Mesenteric fat pad (tissue), 1 donor: ENCODE data around the gene HYCC1. TPM values are rescaled to one million over a fixed set of nuclear protein-coding genes. Genes with fewer than 3 reads are reported as not detected.
"Not testable (repeated sequence)": the region's sequence is repeated elsewhere in the genome, so short reads cannot be mapped to it uniquely, and the experiment has no call there.

Source experiments
- DNase-seq: peaks from one replicate; pipeline ENCODE4 v3.0.0-alpha.2; 2020; ENCODE audit warnings: low spot score
- total RNA-seq: library from RNA; stranded (reverse); fragmentation: NEBNext Ultra II Directional; extraction: Animal tissue kit (Norgen Biotek cat#: 25700); gene quantifications from one replicate; pipeline ENCODE4 v1.2.1, GENCODE V29; 2021
- donor health status: DM: yes; HTN: yes; CAD: no.

Gene HYCC1
- total RNA-seq, 1 donor from 2014 or later, result 70.5 TPM

DNA sequence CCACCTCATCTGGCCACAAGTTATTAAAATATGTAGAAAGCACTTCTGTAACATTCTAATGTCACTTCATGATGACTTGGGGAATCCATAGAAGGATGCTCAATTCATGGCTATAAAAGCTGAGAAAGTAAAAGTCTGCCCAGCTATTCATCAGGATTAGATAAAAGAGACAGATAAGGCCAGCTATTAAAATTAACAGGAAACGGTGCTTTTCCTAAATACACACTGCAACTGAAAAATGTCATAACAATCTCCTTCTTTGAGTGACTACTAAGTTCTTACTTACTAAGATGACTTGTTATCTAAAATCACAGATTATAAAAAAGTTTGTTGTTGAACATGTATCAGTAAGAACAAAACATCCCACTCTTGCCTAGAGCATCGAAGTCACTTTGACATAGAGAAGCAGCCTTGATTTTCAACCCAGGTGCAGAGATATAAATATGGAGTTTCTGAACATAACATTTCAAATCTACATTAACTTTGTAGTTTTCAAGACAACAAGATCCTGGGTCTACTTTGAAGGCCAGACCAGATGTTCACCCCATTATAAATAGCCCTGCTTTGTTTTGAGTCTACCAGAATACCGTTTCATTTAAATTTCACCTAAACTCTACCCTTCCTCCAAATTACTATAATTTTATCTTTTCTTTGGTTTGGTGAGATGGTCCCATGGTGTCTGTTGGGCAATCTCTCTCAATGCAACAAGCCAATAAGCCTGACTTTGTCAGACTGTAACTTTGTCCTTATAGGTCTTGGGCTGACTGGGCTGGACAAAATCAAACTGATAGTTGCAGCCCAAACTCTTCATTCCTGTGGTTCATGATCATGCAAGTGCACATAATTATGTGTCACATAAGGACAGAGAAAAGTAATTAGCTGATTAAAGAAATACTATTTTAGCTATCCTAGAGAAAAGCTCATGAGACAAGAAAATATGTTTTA is 24.0 kb downstream of the HYCC1 start:
- DNase-seq, result no peak

DNA sequence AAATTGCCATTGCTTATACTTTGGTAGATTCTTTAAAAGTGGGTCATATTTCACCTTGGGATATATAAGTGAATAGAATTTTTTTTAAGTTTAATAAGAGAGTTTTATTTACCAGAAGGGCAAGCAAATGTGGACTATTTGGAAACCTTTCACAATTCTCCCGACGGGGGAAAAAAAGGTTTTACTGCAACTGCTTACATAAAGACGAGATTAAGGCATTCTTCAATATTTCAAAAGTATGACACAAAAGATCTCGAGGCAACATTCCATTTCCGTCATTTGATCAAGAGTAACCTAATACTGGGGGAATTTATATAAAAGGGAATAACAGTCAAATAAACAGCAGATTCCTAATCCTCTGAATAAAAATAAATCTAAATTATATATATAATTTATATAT is 28.5 kb downstream of the HYCC1 start:
- no peak for DNase-seq

DNA sequence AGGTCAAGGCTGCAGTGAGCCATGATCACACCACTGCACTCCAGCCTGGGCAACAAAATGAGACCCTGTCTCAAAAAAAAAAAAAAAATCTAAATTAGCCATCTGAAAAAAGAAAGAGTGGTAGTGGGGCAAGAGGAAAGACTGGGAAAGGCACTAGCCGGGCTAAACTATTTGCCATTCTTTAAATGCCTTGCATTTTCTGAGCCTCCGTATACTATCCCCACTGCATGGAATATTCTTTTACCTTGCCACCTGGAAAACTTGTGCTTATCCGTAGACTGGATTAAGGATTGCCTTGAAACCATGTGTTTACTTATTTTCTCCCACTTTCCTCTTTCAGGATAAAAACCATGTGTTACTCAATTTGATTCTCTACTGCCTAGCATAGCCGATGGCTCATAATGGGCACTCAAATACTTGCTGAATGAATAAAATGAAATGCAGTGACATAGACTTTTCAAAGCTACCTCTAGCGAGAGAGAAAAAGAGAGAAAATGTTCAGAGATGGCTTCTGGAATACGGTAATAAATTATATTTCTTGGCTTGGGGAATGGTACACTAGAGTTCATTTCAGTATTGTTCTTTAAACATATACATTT is 30.6 kb downstream of the HYCC1 start:
- DNase-seq, result no peak

DNA sequence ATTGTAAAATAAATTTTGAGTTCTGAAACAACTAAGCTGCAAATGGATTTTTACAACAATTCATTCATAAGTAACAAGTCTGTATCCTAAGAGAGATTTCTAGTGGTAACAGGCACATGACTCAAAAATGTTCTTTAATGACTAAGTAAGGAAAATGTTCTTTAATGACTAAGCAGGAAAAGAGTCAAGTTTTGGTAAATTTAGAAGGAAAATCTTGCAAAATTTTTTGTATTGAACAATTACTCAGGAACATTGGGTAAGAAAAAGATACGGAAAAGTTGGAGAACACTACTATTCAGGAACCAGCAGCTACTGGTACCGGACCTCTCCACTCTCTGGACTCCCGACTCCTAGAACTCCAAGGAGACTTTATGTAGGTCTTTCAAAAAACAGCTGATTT is 33.5 kb downstream of the HYCC1 start:
- DNase-seq, result no peak

DNA sequence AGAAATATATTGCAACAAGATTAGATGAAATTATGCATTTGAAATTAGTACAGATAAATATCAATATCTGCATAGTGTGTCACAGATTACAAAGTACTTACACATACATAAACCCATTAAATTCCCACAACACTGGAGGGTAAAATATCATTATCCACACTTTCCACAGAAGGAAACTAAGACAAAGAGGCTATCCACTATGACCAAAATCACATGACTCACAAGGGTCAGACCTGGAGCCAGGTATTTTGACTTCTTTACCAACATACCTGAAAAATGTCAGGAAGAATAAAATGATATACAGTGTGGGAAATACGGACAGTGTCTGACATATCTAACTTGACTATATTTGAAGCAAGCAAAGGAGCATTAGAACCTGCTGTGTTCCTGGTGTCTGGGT is 34.1 kb downstream of the HYCC1 start:
- no peak for DNase-seq

DNA sequence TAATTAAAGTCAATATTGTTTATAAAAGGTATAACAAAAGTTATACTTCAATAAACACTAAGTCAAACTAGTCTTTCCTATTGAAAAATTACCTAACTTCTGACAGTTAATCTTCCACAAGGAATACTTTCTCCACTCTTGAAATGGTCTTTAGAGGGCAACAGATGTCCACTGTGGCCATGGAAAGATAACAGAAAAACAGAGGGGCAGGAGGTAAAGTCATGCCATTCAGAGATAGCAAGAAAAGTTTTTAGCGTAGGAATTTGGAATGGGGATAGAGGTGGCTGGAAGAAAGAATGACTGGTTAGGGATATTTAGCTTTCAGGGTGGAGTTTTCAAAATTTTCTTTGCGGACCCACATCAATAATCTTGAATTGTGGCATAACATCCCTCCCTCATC is 34.7 kb downstream of the HYCC1 start:
- DNase-seq, result no peak

DNA sequence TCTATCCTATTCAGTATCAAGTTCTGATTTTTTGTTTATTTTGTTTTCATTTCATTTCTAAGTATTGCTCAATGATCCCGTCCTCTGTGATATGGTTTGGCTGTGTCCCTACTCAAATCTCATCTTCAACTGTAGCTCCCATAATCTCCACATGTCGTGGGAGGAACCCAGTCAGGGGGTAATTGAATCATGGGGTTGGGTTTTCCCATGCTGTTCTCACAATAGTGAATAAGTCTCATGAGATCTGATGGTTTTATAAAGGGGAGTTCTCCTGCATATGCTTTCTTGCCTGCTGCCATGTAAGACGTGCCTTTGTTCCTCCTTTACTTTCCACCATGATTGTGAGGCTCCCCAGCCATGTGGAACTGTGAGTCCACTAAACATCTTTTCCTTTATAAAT is 39.3 kb downstream of the HYCC1 start:
- DNase-seq, result not testable (repeated sequence)

DNA sequence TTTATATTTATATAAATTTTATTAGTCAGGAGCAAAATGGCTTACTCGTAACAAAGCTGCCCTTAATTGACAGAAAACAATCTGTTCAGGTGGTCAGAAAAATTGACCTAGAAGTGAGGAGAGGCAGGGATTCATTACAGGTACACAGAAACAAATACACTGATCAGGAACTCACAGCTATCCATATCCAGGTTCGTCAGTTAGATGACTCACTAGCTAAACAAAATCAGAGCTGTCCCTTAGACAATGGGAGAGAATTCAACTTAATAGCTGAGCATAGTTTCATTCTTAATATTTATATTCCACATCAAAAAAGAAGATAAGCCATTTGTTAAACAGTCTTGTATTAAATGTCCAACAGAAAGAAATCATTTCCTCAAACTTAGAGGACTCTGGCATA is 41.7 kb downstream of the HYCC1 start:
- DNase-seq, result no peak

DNA sequence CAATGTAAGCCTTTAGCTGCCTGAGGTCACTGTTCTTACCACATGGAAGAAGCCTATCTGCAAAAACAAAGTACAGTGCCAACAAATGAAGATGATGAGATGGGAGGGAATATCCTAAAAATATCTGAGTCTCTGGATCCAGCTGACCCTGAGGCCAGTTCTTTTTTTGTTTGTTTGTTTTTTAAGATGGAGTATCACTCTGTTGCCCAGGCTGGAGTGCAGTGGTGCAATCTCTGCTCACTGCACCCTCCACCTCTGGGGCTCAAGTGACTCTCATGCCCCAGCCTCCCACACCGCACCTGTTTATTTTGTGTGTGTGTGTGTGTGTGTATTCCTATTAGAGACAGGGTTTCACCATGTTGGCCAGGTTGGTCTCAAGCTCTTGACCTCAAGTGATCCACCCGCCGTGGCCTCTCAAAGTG is 44.9 kb downstream of the HYCC1 start:
- DNase-seq, result no peak

Other genes starting within 250 kb of the HYCC1 start
- 248 TPM for gene TOMM7, start 191.3 kb downstream of the HYCC1 start, total RNA-seq
- gene KLHL7, start 91.7 kb upstream of the HYCC1 start, total RNA-seq, result 18.9 TPM
- 20.8 TPM for gene NUP42, start 167.9 kb upstream of the HYCC1 start, total RNA-seq
- 183 TPM for gene GPNMB, start 232.6 kb upstream of the HYCC1 start, total RNA-seq